Activated CD8-positive, alpha-beta memory T cell treated with anti-CD3 and anti-CD28 coated beads, Interleukin-2, amount 10 ng/mL, durations not matched to agents 7 days and 5 days (primary cell): ENCODE measurements around the gene RSRC1. TPM values are rescaled to one million over a fixed set of nuclear protein-coding genes. Genes with fewer than 3 reads are reported as not detected.
"Not testable (repeated sequence)": the region's sequence is repeated elsewhere in the genome, so short reads cannot be mapped to it uniquely, and the experiment has no call there.

Experiments used
- ATAC-seq: fragments of 150-1000 bp; cut with Tn5 transposase; one replicate; pipeline ENCODE4 v1.10.0; 2021; ENCODE audit warnings: moderate library complexity
- CTCF ChIA-PET: fragments of 350-600 bp; sonication (Branson Sonifier 250); formaldehyde crosslinking; loops from one replicate; lab custom pipeline; 2021; ENCODE audit warnings: antibody characterized with exemption; lab: Charles Lee
- DNase-seq: peaks from one replicate; pipeline ENCODE4 v3.0.0-alpha.2; 2020
- H3K27ac Mint-ChIP-seq: one replicate; pipeline ENCODE4 v1.8.0; 2021; ENCODE audit warnings: mild to moderate bottlenecking, mixed read lengths
- H3K27me3 Mint-ChIP-seq: one replicate; pipeline ENCODE4 v1.8.0; 2021; ENCODE audit warnings: mixed read lengths
- H3K36me3 Mint-ChIP-seq: one replicate; pipeline ENCODE4 v1.8.0; 2021; ENCODE audit warnings: mild to moderate bottlenecking, mixed read lengths
- H3K4me1 Mint-ChIP-seq: one replicate; pipeline ENCODE4 v1.8.0; 2021; ENCODE audit warnings: mixed read lengths
- H3K4me3 Mint-ChIP-seq: one replicate; pipeline ENCODE4 v1.8.0; 2021; ENCODE audit warnings: mild to moderate bottlenecking, moderate library complexity, mixed read lengths
- H3K9me3 Mint-ChIP-seq: one replicate; pipeline ENCODE4 v1.8.0; 2022; ENCODE audit warnings: low read depth, mixed read lengths
- total RNA-seq, 2 experiments: library from RNA; stranded (reverse); gene quantifications; one replicate each; pipeline ENCODE4 v1.2.3, GENCODE V29; 2021

The RSRC1 gene
- total RNA-seq, 2 experiments from 2014 or later: 45.1 to 45.4 TPM

- Mint-ChIP-seq H3K27ac (no peak overlapping the region), H3K4me3 (no peak overlapping the region), H3K27me3 (peaks cover 90% of the 10 kb centered on the region), H3K36me3 (peaks cover 5% of the 10 kb centered on the region), H3K4me1 (peaks cover 42% of the 10 kb centered on the region), H3K9me3 (no peaks in the 10 kb centered on the region)
- CTCF ChIA-PET: interaction anchor here (1.2 kb wide), 1 partner anchor 208 kb away, joined by 3 read pairs; no protein-coding TSS in a partner anchor
- no peak for DNase-seq
- no peak for ATAC-seq
These were observed 5.4 kb upstream of the RSRC1 start for GRCh38 chr3:158104431-158104921.

GRCh38 chr3:158105119-158105709 lies 4.7 kb upstream of the RSRC1 start:
- no peak overlapping the region for H3K27ac Mint-ChIP-seq
- no peak for ATAC-seq
- DNase-seq: no peak
- CTCF ChIA-PET: interaction anchor here (1.2 kb wide), 1 partner anchor 207 kb away, joined by 3 read pairs; no protein-coding TSS in a partner anchor
- H3K9me3 Mint-ChIP-seq: no peaks in the 10 kb centered on the region
- peaks cover 5% of the 10 kb centered on the region for H3K36me3 Mint-ChIP-seq
- peaks cover 47% of the 10 kb centered on the region for H3K4me1 Mint-ChIP-seq
- H3K27me3 Mint-ChIP-seq: peaks cover 87% of the 10 kb centered on the region
- peak overlapping the region; percentile 73 for H3K4me3 Mint-ChIP-seq

GRCh38 chr3:158105710-158106253 lies 4.1 kb upstream of the RSRC1 start:
- Mint-ChIP-seq H3K4me1 (peaks cover 49% of the 10 kb centered on the region), H3K27ac (peak overlapping the region; percentile 52), H3K4me3 (peak overlapping the region; percentile 73), H3K9me3 (no peaks in the 10 kb centered on the region), H3K27me3 (peaks cover 81% of the 10 kb centered on the region), H3K36me3 (peaks cover 5% of the 10 kb centered on the region)
- DNase-seq (no peak), ATAC-seq (no peak)
- CTCF ChIA-PET: interaction anchor here (1.2 kb wide), 1 partner anchor 207 kb away, joined by 3 read pairs; no protein-coding TSS in a partner anchor

- H3K27me3 Mint-ChIP-seq: peaks cover 70% of the 10 kb centered on the region
- no peaks in the 10 kb centered on the region for H3K9me3 Mint-ChIP-seq
- ATAC-seq (no peak), DNase-seq (no peak)
- H3K4me3 Mint-ChIP-seq: peak overlapping the region; percentile 73
- H3K4me1 Mint-ChIP-seq: peaks cover 61% of the 10 kb centered on the region
- no peak overlapping the region for H3K27ac Mint-ChIP-seq
- H3K36me3 Mint-ChIP-seq: peaks cover 5% of the 10 kb centered on the region
- CTCF ChIA-PET: interaction anchor here (1.8 kb wide), 1 partner anchor 21 kb away, joined by 5 read pairs; no protein-coding TSS in a partner anchor
These were observed 3.0 kb upstream of the RSRC1 start for GRCh38 chr3:158106766-158107471.

GRCh38 chr3:158107605-158108444 lies 2.1 kb upstream of the RSRC1 start:
- Mint-ChIP-seq H3K4me3 (peak overlapping the region; percentile 73), H3K36me3 (peaks cover 11% of the 10 kb centered on the region), H3K4me1 (peaks cover 66% of the 10 kb centered on the region), H3K9me3 (peaks cover 2% of the 10 kb centered on the region), H3K27ac (no peak overlapping the region), H3K27me3 (peaks cover 61% of the 10 kb centered on the region)
- DNase-seq (no peak), ATAC-seq (no peak)
- CTCF ChIA-PET: interaction anchor here (1.8 to 2.7 kb wide), 2 partner anchors 9 to 22 kb away, joined by 5 to 11 read pairs; no protein-coding TSS in a partner anchor

- peaks cover 2% of the 10 kb centered on the region for H3K9me3 Mint-ChIP-seq
- peaks cover 60% of the 10 kb centered on the region for H3K4me1 Mint-ChIP-seq
- peaks cover 55% of the 10 kb centered on the region for H3K27me3 Mint-ChIP-seq
- peaks cover 16% of the 10 kb centered on the region for H3K36me3 Mint-ChIP-seq
- H3K4me3 Mint-ChIP-seq: peak overlapping the region; percentile 5
- H3K27ac Mint-ChIP-seq: no peak overlapping the region
- CTCF ChIA-PET: interaction anchor here (1.4 to 2.7 kb wide), 2 partner anchors 10 to 325 kb away, joined by 3 to 11 read pairs; no protein-coding TSS in a partner anchor
- DNase-seq: no peak
- no peak for ATAC-seq
These were observed 1.4 kb upstream of the RSRC1 start for GRCh38 chr3:158108445-158108985.

- no peak for DNase-seq
- CTCF ChIA-PET: interaction anchor here (1.0 to 2.7 kb wide), 7 partner anchors 11 to 535 kb away, joined by 3 to 11 read pairs (median 4); partner anchors contain the start of gene GFM1
- no peak for ATAC-seq
- Mint-ChIP-seq H3K27ac (peak overlapping the region; percentile 87), H3K27me3 (peaks cover 46% of the 10 kb centered on the region), H3K4me1 (peaks cover 52% of the 10 kb centered on the region), H3K36me3 (peaks cover 25% of the 10 kb centered on the region), H3K4me3 (peak overlapping the region; percentile 94), H3K9me3 (peaks cover 2% of the 10 kb centered on the region)
These were observed 540 bp upstream of the RSRC1 start for GRCh38 chr3:158109295-158109803.

- Mint-ChIP-seq H3K36me3 (peaks cover 28% of the 10 kb centered on the region), H3K9me3 (peaks cover 5% of the 10 kb centered on the region), H3K4me1 (peaks cover 49% of the 10 kb centered on the region), H3K4me3 (peak overlapping the region; percentile 94), H3K27ac (peak overlapping the region; percentile 87), H3K27me3 (peaks cover 36% of the 10 kb centered on the region)
- CTCF ChIA-PET: interaction anchor here (1.0 to 2.7 kb wide), 6 partner anchors 10 to 533 kb away, joined by 3 to 11 read pairs (median 4); partner anchors contain the start of gene GFM1
- DNase-seq (no peak), ATAC-seq (no peak)
These were observed 749 bp downstream of the RSRC1 start for GRCh38 chr3:158110658-158111018.

- peaks cover 26% of the 10 kb centered on the region for H3K36me3 Mint-ChIP-seq
- CTCF ChIA-PET: no interaction called here
These were observed 2.0 kb downstream of the RSRC1 start for GRCh38 chr3:158111861-158112260.

GRCh38 chr3:158113595-158113994 lies 3.7 kb downstream of the RSRC1 start:
- H3K9me3 Mint-ChIP-seq, H3K27ac Mint-ChIP-seq, H3K4me3 Mint-ChIP-seq, ATAC-seq, DNase-seq, H3K27me3 Mint-ChIP-seq, CTCF ChIA-PET: not testable (repeated sequence)
- Mint-ChIP-seq H3K36me3 (peaks cover 26% of the 10 kb centered on the region), H3K4me1 (peaks cover 30% of the 10 kb centered on the region)

More at GRCh38 chr3:158111861-158112260, 2.0 kb downstream of the RSRC1 start:
- Mint-ChIP-seq H3K4me3 (no peak overlapping the region), H3K27me3 (peaks cover 25% of the 10 kb centered on the region), H3K27ac (no peak overlapping the region), H3K9me3 (peaks cover 5% of the 10 kb centered on the region), H3K4me1 (peaks cover 40% of the 10 kb centered on the region)
- no peak for ATAC-seq
- no peak for DNase-seq

- no peak overlapping the region for H3K4me3 Mint-ChIP-seq
- no peak for DNase-seq
- no peaks in the 10 kb centered on the region for H3K9me3 Mint-ChIP-seq
These were observed 10.4 kb downstream of the RSRC1 start for GRCh38 chr3:158120330-158120729.

GRCh38 chr3:158121295-158121694 lies 11.4 kb downstream of the RSRC1 start:
- Mint-ChIP-seq H3K4me1 (peaks cover 2% of the 10 kb centered on the region), H3K9me3 (no peaks in the 10 kb centered on the region), H3K36me3 (peaks cover 40% of the 10 kb centered on the region), H3K27ac (no peak overlapping the region), H3K4me3 (no peak overlapping the region), H3K27me3 (no peaks in the 10 kb centered on the region)
- DNase-seq (no peak), ATAC-seq (no peak)
- CTCF ChIA-PET: interaction anchor here (1.4 kb wide), 1 partner anchor 11 kb away, joined by 3 read pairs; the partner anchor contains the start of gene RSRC1

More at GRCh38 chr3:158120330-158120729, 10.4 kb downstream of the RSRC1 start:
- H3K27ac Mint-ChIP-seq: no peak overlapping the region
- H3K27me3 Mint-ChIP-seq: no peaks in the 10 kb centered on the region
- H3K4me1 Mint-ChIP-seq: peaks cover 2% of the 10 kb centered on the region
- ATAC-seq: no peak
- CTCF ChIA-PET: interaction anchor here (1.4 kb wide), 1 partner anchor 10 kb away, joined by 3 read pairs; the partner anchor contains the start of gene RSRC1
- peaks cover 32% of the 10 kb centered on the region for H3K36me3 Mint-ChIP-seq
